Endothelial cell of umbilical vein (primary cell): Measurements from ENCODE around the gene EDEM1. TPM values are rescaled to one million over a fixed set of nuclear protein-coding genes. Genes with fewer than 3 reads are reported as not detected.

Experiments used
- BruUV-seq: library from RNA; stranded (reverse); fragments of 400-500 nt; replicated peaks from 2 replicates; lab custom pipeline; 2021; lab: Mats Ljungman, UMichigan
- CTCF ChIA-PET: fragments of 300-600, 350-600 bp; sonication (Branson Sonifier 250); formaldehyde crosslinking; loops from one replicate; lab custom pipeline; 2021; ENCODE audit warnings: antibody characterized with exemption, inconsistent platforms; lab: Charles Lee
- POLR2A ChIA-PET: fragments of 300-600, 350-600 bp; sonication (Branson Sonifier 250); formaldehyde crosslinking; loops from one replicate; lab custom pipeline; 2021; ENCODE audit warnings: antibody characterized with exemption, inconsistent platforms; lab: Charles Lee
- DNase-seq: peaks from one replicate; pipeline ENCODE4 v3.0.0-alpha.2; 2011; ENCODE audit warnings: low read depth, low spot score
- FAIRE-seq: peaks from 2 replicates; lab custom pipeline; 2011; peaks lifted over from hg19 to GRCh38; lab: Jason Lieb, UNC
- H2AFZ ChIP-seq: 2 replicates; pipeline ENCODE4 v1.6.0; 2012; ENCODE audit warnings: low read depth, low read length, control low read depth, inconsistent platforms
- H3K27ac ChIP-seq: 2 replicates; pipeline ENCODE4 v1.5.1; 2011; ENCODE audit warnings: low read depth, mild to moderate bottlenecking, control low read depth, low read length, moderate library complexity; ENCODE audit not compliant: insufficient read depth
- H3K27me3 ChIP-seq, 2 experiments: 2 replicates each; pipeline versions ENCODE4 v1.6.0 to v1.6.1; 2011; ENCODE audit warnings: low read length in 2 of 2, mixed read lengths in 1 of 2; ENCODE audit not compliant: control insufficient read depth in 2 of 2, insufficient read depth in 2 of 2
- H3K36me3 ChIP-seq, 2 experiments: 2 replicates in 1 of 2; 3 replicates in 1 of 2; pipeline ENCODE4 v1.5.1; 2011; ENCODE audit warnings: low read length in 2 of 2, mild to moderate bottlenecking in 1 of 2, moderate library complexity in 1 of 2; ENCODE audit not compliant: control insufficient read depth in 2 of 2, insufficient read depth in 2 of 2; ENCODE audit errors: extremely low read depth in 1 of 2
- H3K4me1 ChIP-seq: 3 replicates; pipeline ENCODE4 v1.5.1; 2011; ENCODE audit warnings: mild to moderate bottlenecking, low read length; ENCODE audit not compliant: control insufficient read depth, insufficient read depth; ENCODE audit errors: extremely low read depth
- H3K4me2 ChIP-seq: 2 replicates; pipeline ENCODE4 v1.6.1; 2011; ENCODE audit warnings: low read length, control low read depth, mixed read lengths; ENCODE audit not compliant: insufficient read depth
- H3K4me3 ChIP-seq, 3 experiments: fragments of 200-600 bp in 1 of 3; sonication (generic), shearing (Covaris generic) in 1 of 3; replicated peaks in 1 of 3; 2 replicates each; pipeline ENCODE4 v1.5.1; 2011 to 2016; ENCODE audit warnings: control low read depth in 3 of 3, low read length in 3 of 3, mild to moderate bottlenecking in 2 of 3, inconsistent platforms in 1 of 3, low read depth in 1 of 3, moderate library complexity in 1 of 3; ENCODE audit not compliant: insufficient read depth in 1 of 3
- H3K79me2 ChIP-seq: 2 replicates; pipeline ENCODE4 v1.6.0; 2012; ENCODE audit warnings: low read length, inconsistent platforms; ENCODE audit not compliant: control insufficient read depth, insufficient read depth
- H3K9ac ChIP-seq: replicated peaks from 2 replicates; pipeline ENCODE3; 2011; ENCODE audit warnings: low read length, control low read depth; ENCODE audit not compliant: insufficient read depth; ENCODE audit errors: extremely low read depth
- H3K9me1 ChIP-seq: replicated peaks from 3 replicates; pipeline ENCODE4 v1.6.0; 2011; ENCODE audit warnings: mild to moderate bottlenecking, low read length; ENCODE audit not compliant: control insufficient read depth, insufficient read depth; ENCODE audit errors: extremely low read depth
- H3K9me3 ChIP-seq: replicated peaks from 2 replicates; pipeline ENCODE4 v1.5.1; 2012; ENCODE audit warnings: low read length, inconsistent platforms; ENCODE audit not compliant: control insufficient read depth, insufficient read depth
- H4K20me1 ChIP-seq: replicated peaks from 2 replicates; pipeline ENCODE3; 2011; ENCODE audit warnings: mild to moderate bottlenecking, low read length; ENCODE audit not compliant: control insufficient read depth, insufficient read depth; ENCODE audit errors: extremely low read depth
- EZH2 ChIP-seq: IDR thresholded peaks from 2 replicates; pipeline ENCODE4 v1.6.1; 2012; ENCODE audit warnings: borderline replicate concordance, low read depth, mild to moderate bottlenecking, moderate library complexity, low read length, inconsistent platforms; ENCODE audit not compliant: severe bottlenecking
- FOS ChIP-seq: IDR thresholded peaks from 2 replicates; pipeline ENCODE4 v1.6.1; 2011; ENCODE audit warnings: mild to moderate bottlenecking, low read length, moderate library complexity, borderline replicate concordance; ENCODE audit not compliant: insufficient read depth
- GATA2 ChIP-seq: IDR thresholded peaks from 2 replicates; pipeline ENCODE4 v1.7.0; 2011; ENCODE audit warnings: low read depth, mild to moderate bottlenecking, moderate library complexity, mixed read lengths, low read length; ENCODE audit not compliant: insufficient read length, insufficient read depth
- JUN ChIP-seq: IDR thresholded peaks from 2 replicates; pipeline ENCODE4 v1.6.1; 2011; ENCODE audit warnings: borderline replicate concordance, low read depth; ENCODE audit not compliant: insufficient read length, insufficient read depth
- MYC ChIP-seq: IDR thresholded peaks from one replicate; pipeline ENCODE4 v1.6.1; 2011; ENCODE audit warnings: mild to moderate bottlenecking, low read depth, low read length
- POLR2A ChIP-seq: IDR thresholded peaks from 2 replicates; pipeline ENCODE4 v1.6.1; 2012; ENCODE audit warnings: low read depth, mild to moderate bottlenecking, control low read depth, low read length
- POLR2AphosphoS5 ChIP-seq: IDR thresholded peaks from 2 replicates; pipeline ENCODE4 v1.6.1; 2012; ENCODE audit warnings: low read depth, mild to moderate bottlenecking, control low read depth, low read length, moderate library complexity; ENCODE audit not compliant: insufficient read depth
- dilution Hi-C: fragments of 300-500 bp; cut with MboI; formaldehyde crosslinking; loops from one replicate; pipeline ENCODE4 v1.15.0; 2019; ENCODE audit warnings: low sequenced_read_pairs; ENCODE audit not compliant: extremely low pct_ligation_motif_present
- intact Hi-C: fragments of 100-400 bp; cut with micrococcal nuclease; formaldehyde crosslinking; loops from one replicate; pipeline ENCODE4 v1.10.0; 2022
- polyA plus RNA-seq, 4 experiments: library from polyadenylated mRNA; depleted of rRNA in 3 of 4; stranded (reverse) in 3 of 4; unstranded in 1 of 4; fragments of >200 nt; gene quantifications; 2 replicates each; pipeline versions ENCODE4 v1.2.1 to v1.2.3, GENCODE V29; 2011 to 2012; ENCODE audit warnings: missing spikeins in 1 of 4
- total RNA-seq: library from RNA; stranded (reverse); gene quantifications from 2 replicates; pipeline ENCODE4 v1.2.3, GENCODE V29; 2021
- TF ChIP-seq, protein P1 (sequence below): IDR thresholded peaks from 2 replicates; pipeline ENCODE4 v1.6.1; 2011; ENCODE audit not compliant: insufficient read depth, insufficient read length
- TF ChIP-seq, protein P2 (sequence below), 2 donors: IDR thresholded peaks; 1 replicate in 1 of 2; 2 replicates in 1 of 2; pipeline ENCODE4 v1.5.1; 2011; ENCODE audit warnings: low read length in 2 of 2, mild to moderate bottlenecking in 2 of 2, moderate library complexity in 2 of 2, control low read depth in 1 of 2, inconsistent platforms in 1 of 2, low read depth in 1 of 2; ENCODE audit not compliant: insufficient read depth in 1 of 2; ENCODE audit errors: extremely low read depth in 1 of 2

EDEM1 gene
- total and polyA plus RNA-seq, 2 donors (not counting 3 experiments of a cell fraction or from before 2014, with no cell fraction given) = 19.4 to 61.1 TPM

DNA sequence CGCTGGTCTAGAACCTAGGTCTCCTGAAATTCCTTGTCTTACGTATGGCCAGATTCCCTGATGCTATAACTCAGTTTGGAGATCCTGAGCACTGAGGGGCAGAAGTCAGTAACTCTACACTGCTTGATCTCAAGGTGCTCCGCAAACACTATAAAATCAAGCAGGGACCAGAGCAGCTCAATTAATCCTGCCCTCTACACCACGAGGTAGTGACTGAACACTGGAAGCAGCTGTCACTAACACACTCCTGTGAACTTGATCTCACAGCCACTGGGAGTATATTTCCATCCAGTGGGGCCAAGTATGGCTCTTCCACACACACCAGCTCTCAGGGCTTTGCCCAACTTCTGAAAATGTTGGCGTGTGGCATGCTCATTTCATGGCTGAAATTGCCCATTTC is 51.0 kb downstream of the EDEM1 start:
- ChIA-PET CTCF (interaction anchor here (1.3 kb wide), 1 partner anchor 11 kb away, joined by 4 read pairs; no protein-coding TSS in a partner anchor), POLR2A (no interaction called here)
- H2AFZ ChIP-seq = no peak overlapping the region
- no peaks in the 10 kb centered on the region for H3K27me3 ChIP-seq
- H3K4me2 ChIP-seq = no peak overlapping the region
- no peak overlapping the region for H3K4me3 ChIP-seq
- H3K9me1 ChIP-seq = no peaks in the 10 kb centered on the region
- no TSS peak for BruUV-seq
- TF ChIP-seq JUN (no peak), EZH2 (no peak), POLR2AphosphoS5 (no peak), POLR2A (no peak), MYC (no peak), GATA2 (no peak), FOS (no peak)
- TF ChIP-seq, protein P1, sequence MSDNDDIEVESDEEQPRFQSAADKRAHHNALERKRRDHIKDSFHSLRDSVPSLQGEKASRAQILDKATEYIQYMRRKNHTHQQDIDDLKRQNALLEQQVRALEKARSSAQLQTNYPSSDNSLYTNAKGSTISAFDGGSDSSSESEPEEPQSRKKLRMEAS = no peak
- TF ChIP-seq, protein P2, sequence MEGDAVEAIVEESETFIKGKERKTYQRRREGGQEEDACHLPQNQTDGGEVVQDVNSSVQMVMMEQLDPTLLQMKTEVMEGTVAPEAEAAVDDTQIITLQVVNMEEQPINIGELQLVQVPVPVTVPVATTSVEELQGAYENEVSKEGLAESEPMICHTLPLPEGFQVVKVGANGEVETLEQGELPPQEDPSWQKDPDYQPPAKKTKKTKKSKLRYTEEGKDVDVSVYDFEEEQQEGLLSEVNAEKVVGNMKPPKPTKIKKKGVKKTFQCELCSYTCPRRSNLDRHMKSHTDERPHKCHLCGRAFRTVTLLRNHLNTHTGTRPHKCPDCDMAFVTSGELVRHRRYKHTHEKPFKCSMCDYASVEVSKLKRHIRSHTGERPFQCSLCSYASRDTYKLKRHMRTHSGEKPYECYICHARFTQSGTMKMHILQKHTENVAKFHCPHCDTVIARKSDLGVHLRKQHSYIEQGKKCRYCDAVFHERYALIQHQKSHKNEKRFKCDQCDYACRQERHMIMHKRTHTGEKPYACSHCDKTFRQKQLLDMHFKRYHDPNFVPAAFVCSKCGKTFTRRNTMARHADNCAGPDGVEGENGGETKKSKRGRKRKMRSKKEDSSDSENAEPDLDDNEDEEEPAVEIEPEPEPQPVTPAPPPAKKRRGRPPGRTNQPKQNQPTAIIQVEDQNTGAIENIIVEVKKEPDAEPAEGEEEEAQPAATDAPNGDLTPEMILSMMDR (IDR thresholded peaks at IDR 0.05; ENCODE audit: extremely low read depth in 1 of 2, insufficient read depth in 1 of 2, low read depth in 1 of 2, low read length in 2 of 2) = no peak
- dilution Hi-C loops (no loop called here), intact Hi-C loops (no loop called here)
- no peaks in the 10 kb centered on the region for H3K36me3 ChIP-seq
- no peaks in the 10 kb centered on the region for H3K79me2 ChIP-seq
- no peaks in the 10 kb centered on the region for H3K4me1 ChIP-seq
- H4K20me1 ChIP-seq = no peaks in the 10 kb centered on the region
- H3K9me3 ChIP-seq = no peaks in the 10 kb centered on the region
- no peak overlapping the region for H3K9ac ChIP-seq
- no peak overlapping the region for H3K27ac ChIP-seq
- FAIRE-seq = no peak
- no peak for DNase-seq
